B cell (primary cell): ENCODE measurements around the gene KLK15.

ENCODE experiments used
- EZH2 ChIP-seq: IDR thresholded peaks from 2 replicates; pipeline ENCODE4 v1.6.1; 2012; ENCODE audit warnings: borderline replicate concordance, low read depth, mild to moderate bottlenecking, moderate library complexity, low read length; ENCODE audit not compliant: insufficient read depth, poor library complexity, severe bottlenecking
- TF ChIP-seq, protein P1 (sequence below): fragments of 200-600 bp; IDR thresholded peaks from one replicate; pipeline ENCODE4 v1.8.0; 2022; ENCODE audit warnings: antibody characterized with exemption, mild to moderate bottlenecking

GRCh38 chr19:50832666-50833065, 708 bp downstream of the KLK15 start:
- TF ChIP-seq EZH2 = no peak
- TF ChIP-seq, protein P1, sequence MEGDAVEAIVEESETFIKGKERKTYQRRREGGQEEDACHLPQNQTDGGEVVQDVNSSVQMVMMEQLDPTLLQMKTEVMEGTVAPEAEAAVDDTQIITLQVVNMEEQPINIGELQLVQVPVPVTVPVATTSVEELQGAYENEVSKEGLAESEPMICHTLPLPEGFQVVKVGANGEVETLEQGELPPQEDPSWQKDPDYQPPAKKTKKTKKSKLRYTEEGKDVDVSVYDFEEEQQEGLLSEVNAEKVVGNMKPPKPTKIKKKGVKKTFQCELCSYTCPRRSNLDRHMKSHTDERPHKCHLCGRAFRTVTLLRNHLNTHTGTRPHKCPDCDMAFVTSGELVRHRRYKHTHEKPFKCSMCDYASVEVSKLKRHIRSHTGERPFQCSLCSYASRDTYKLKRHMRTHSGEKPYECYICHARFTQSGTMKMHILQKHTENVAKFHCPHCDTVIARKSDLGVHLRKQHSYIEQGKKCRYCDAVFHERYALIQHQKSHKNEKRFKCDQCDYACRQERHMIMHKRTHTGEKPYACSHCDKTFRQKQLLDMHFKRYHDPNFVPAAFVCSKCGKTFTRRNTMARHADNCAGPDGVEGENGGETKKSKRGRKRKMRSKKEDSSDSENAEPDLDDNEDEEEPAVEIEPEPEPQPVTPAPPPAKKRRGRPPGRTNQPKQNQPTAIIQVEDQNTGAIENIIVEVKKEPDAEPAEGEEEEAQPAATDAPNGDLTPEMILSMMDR = no peak
